Measurements from ENCODE around the gene NEBL.

Gene NEBL

DNA sequence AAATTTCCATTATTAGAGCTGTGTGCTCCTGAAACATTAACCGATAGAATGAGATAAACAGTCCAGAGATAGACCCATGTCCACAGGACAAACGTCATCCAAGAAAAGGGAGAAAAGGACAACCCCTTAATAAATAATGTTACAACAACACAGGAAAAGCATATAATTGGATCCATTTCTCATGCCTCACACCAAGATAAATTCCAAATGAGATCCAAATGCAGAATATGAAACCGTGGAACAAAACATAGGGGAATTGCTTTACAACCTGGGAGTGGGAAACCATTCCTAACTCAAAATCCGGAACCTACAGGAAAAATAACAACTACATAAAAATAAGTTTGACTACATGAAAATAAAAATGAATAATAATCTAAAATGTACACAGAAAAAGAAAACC is 22.4 kb upstream of the NEBL start:
- TF ChIP-seq, protein P1, sequence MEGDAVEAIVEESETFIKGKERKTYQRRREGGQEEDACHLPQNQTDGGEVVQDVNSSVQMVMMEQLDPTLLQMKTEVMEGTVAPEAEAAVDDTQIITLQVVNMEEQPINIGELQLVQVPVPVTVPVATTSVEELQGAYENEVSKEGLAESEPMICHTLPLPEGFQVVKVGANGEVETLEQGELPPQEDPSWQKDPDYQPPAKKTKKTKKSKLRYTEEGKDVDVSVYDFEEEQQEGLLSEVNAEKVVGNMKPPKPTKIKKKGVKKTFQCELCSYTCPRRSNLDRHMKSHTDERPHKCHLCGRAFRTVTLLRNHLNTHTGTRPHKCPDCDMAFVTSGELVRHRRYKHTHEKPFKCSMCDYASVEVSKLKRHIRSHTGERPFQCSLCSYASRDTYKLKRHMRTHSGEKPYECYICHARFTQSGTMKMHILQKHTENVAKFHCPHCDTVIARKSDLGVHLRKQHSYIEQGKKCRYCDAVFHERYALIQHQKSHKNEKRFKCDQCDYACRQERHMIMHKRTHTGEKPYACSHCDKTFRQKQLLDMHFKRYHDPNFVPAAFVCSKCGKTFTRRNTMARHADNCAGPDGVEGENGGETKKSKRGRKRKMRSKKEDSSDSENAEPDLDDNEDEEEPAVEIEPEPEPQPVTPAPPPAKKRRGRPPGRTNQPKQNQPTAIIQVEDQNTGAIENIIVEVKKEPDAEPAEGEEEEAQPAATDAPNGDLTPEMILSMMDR (IDR thresholded peaks at IDR 0.05; ENCODE audit: low read depth, low read length) = no peak
- no peak for DNase-seq (ENCODE audit: extremely low read depth, low read depth)

DNA sequence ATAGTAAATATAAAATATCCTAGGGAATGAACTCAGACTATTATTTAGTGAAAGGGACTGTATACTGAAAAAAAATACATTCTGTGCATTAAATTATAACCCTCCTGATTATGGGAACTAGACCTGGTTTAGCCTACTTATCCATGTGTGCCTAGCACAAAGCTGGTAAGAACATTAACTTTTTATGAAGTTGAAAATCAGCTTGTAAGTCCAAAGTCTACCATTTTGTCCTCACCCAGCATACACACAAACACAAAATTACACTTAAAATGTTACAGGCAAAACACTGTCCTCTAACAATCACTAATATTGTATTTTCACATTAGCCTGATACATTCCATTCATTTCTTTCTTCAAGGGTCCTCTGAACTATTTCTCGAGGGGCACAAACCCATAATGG is 19.9 kb upstream of the NEBL start:
- TF ChIP-seq, protein P1 (IDR thresholded peaks at IDR 0.05; ENCODE audit: low read depth, low read length) = no peak

DNA sequence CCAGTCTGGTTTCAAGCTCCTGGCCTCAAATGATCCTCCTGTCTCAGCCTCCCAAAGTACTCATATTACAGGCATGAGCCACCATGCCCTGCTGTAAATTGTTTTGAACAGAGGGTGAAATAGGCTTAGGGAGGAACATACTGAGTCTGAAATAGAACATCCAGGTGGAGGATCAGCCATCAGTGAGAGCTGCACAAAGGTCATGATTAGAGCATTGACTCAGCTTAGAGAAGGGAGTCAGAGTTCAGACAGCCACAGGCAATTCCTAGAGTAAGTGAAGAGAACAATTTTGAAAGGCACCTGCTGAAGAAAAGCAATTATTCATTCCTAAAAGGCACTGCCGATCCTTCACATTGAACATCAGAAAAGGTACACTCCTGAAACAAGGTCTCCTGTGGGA is 15.9 kb upstream of the NEBL start:
- no peak for DNase-seq (ENCODE audit: extremely low read depth, low read depth)
- TF ChIP-seq, protein P1 (IDR thresholded peaks at IDR 0.05; ENCODE audit: low read depth, low read length) = no peak

More for the DNA sequence above, 19.9 kb upstream of the NEBL start:
- DNase-seq (ENCODE audit: extremely low read depth, low read depth) = no peak

DNA sequence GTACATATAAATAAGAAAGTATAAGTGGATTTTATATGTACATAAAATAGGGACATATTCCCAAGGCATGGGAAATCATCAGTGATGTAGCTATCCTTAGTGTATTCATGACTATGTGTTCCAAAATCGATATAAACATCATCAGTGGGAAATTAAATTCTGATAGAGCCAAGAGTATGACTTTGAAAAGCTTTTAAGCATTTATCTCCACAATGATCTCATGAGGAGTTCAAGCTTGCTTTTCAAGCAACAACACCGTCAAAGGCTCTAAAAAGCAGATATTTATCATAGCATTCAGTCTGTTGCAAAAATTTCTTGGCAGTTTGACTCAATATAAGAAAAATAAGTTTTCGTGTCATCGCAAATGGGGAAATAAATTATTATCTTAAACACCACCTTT is 14.5 kb upstream of the NEBL start:
- no peak for DNase-seq (ENCODE audit: extremely low read depth, low read depth)
- TF ChIP-seq, protein P1 (IDR thresholded peaks at IDR 0.05; ENCODE audit: low read depth, low read length) = no peak

- DNase-seq (ENCODE audit: extremely low read depth, low read depth) = no peak
- TF ChIP-seq, protein P1 (IDR thresholded peaks at IDR 0.05; ENCODE audit: low read depth, low read length) = no peak
Observed at GRCh38 chr10:20909801-20910200, 12.7 kb upstream of the NEBL start.

- DNase-seq (ENCODE audit: extremely low read depth, low read depth) = no peak
- TF ChIP-seq, protein P1 (IDR thresholded peaks at IDR 0.05; ENCODE audit: low read depth, low read length) = no peak
Observed at GRCh38 chr10:20908391-20908790, 11.3 kb upstream of the NEBL start.

DNA sequence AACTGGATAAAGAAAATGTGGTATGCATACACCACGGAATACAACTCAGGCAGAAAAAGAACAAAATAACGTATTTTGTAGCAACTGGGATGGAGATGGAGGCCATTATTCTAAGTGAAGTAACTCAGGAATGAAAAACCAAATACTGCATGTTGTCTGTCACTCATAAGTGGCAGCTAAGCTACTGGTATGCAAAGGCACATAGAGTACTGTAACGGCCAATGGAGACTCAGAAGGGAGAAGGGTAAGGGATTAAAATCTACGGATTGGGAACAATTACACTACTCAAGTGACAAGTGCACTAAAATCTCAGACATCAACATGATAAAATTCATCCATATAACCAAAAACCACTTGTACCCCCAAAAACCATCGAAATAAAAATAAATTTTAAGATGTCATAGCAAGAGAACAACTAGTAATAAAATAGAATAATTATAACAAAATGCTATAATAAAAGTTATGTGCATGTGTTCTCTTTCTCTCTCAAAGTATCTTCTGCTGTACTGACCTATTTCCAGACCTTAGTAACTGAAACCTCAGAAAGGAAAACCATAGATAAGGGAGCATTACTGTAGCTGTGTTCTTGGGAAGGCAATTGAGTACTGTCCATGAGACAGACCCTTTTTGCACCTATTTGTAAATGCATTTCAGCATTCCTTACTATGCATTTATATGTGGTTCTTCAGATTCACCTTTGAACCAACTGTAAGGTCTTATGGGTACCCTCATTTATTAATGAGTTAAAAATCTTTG is 6.7 kb upstream of the NEBL start:
- TF ChIP-seq, protein P1 (IDR thresholded peaks at IDR 0.05; ENCODE audit: low read depth, low read length) = no peak
- no peak for DNase-seq (ENCODE audit: extremely low read depth, low read depth)

All from AG09319 (cell line).